Neural cell (in vitro differentiated cells): Measurements from ENCODE around the gene PIWIL1. TPM values are rescaled to one million over a fixed set of nuclear protein-coding genes. Genes with fewer than 3 reads are reported as not detected.

Experiments
- H2AFZ ChIP-seq: fragments of 200-600, 300-800 bp; sonication (generic), shearing (Covaris generic); 2 replicates; pipeline ENCODE4 v1.6.0; 2014; ENCODE audit warnings: low read depth, mild to moderate bottlenecking, antibody characterized with exemption, low read length, moderate library complexity
- H3F3A ChIP-seq: fragments of 200-600 bp; shearing (Covaris generic); 2 replicates; pipeline ENCODE4 v1.6.1; 2016; ENCODE audit warnings: mild to moderate bottlenecking, moderate library complexity, mixed read lengths, antibody characterized with exemption, low read length; ENCODE audit not compliant: insufficient read depth, poor library complexity, severe bottlenecking
- H3K27ac ChIP-seq: fragments of 200-600, 300-800 bp; sonication (generic), shearing (Covaris generic); 2 replicates; pipeline ENCODE4 v1.5.1; 2014; ENCODE audit warnings: mild to moderate bottlenecking, low read length, moderate library complexity
- H3K27me3 ChIP-seq: fragments of 300-800, 200-600 bp; sonication (generic), shearing (Covaris generic); 2 replicates; pipeline ENCODE4 v1.6.0; 2014; ENCODE audit warnings: mild to moderate bottlenecking, low read depth, low read length, moderate library complexity; ENCODE audit not compliant: insufficient read depth
- H3K36me3 ChIP-seq: fragments of 300-800, 200-600 bp; sonication (generic), shearing (Covaris generic); 2 replicates; pipeline ENCODE4 v1.5.1; 2014; ENCODE audit warnings: mild to moderate bottlenecking, antibody characterized with exemption, low read length, moderate library complexity; ENCODE audit not compliant: insufficient read depth
- H3K4me2 ChIP-seq: fragments of 300-800, 200-600 bp; sonication (generic), shearing (Covaris generic); 2 replicates; pipeline ENCODE4 v1.6.0; 2014; ENCODE audit warnings: mild to moderate bottlenecking, low read length
- H3K4me3 ChIP-seq: fragments of 300-800, 200-600 bp; sonication (generic), shearing (Covaris generic); 2 replicates; pipeline ENCODE4 v1.5.1; 2014; ENCODE audit warnings: mild to moderate bottlenecking, low read length, moderate library complexity
- H3K79me2 ChIP-seq: fragments of 200-600 bp; shearing (Covaris generic); replicated peaks from 2 replicates; pipeline ENCODE4 v1.6.0; 2014; ENCODE audit warnings: mild to moderate bottlenecking, low read length, moderate library complexity; ENCODE audit not compliant: insufficient read depth
- H3K9ac ChIP-seq: fragments of 300-800, 200-600 bp; sonication (generic), shearing (Covaris generic); 2 replicates; pipeline ENCODE4 v1.6.1; 2016; ENCODE audit warnings: mild to moderate bottlenecking, low read length, mixed read lengths
- H3K9me2 ChIP-seq: fragments of 200-600 bp; shearing (Covaris generic); 2 replicates; pipeline ENCODE4 v1.6.1; 2016; ENCODE audit warnings: mild to moderate bottlenecking, low read length, mixed read lengths; ENCODE audit not compliant: insufficient read depth
- H3K9me3 ChIP-seq: fragments of 200-600, 300-800 bp; sonication (generic), shearing (Covaris generic); 2 replicates; pipeline ENCODE4 v1.6.1; 2016; ENCODE audit warnings: mild to moderate bottlenecking, mixed run types, low read length, moderate library complexity, mixed read lengths
- H4K20me1 ChIP-seq: fragments of 200-600 bp; shearing (Covaris generic); 2 replicates; pipeline ENCODE4 v1.6.1; 2016; ENCODE audit warnings: mild to moderate bottlenecking, mixed run types; ENCODE audit not compliant: insufficient read depth
- CTCF ChIP-seq: fragments of 450-650 bp; IDR thresholded peaks from 2 replicates; pipeline ENCODE4 v1.5.1; 2014; ENCODE audit warnings: antibody characterized with exemption, mild to moderate bottlenecking, moderate library complexity; ENCODE audit not compliant: poor library complexity, severe bottlenecking
- EP300 ChIP-seq: fragments of 450-650 bp; conservative IDR thresholded peaks from 2 replicates; pipeline ENCODE4 v1.6.1; 2014; ENCODE audit warnings: antibody characterized with exemption, mild to moderate bottlenecking, moderate library complexity; ENCODE audit not compliant: poor library complexity, severe bottlenecking
- MXI1 ChIP-seq: fragments of 450-650 bp; conservative IDR thresholded peaks from 2 replicates; pipeline ENCODE4 v1.6.1; 2014; ENCODE audit warnings: antibody characterized with exemption, mild to moderate bottlenecking; ENCODE audit not compliant: poor library complexity, severe bottlenecking
- POLR2AphosphoS5 ChIP-seq: IDR thresholded peaks from 2 replicates; pipeline ENCODE4 v1.6.1; 2012
- REST ChIP-seq: IDR thresholded peaks from 2 replicates; pipeline ENCODE4 v1.6.1; 2012; ENCODE audit warnings: borderline replicate concordance
- SMC3 ChIP-seq: fragments of 450-650 bp; conservative IDR thresholded peaks from 2 replicates; pipeline ENCODE4 v1.6.1; 2014; ENCODE audit warnings: antibody characterized with exemption, mild to moderate bottlenecking, moderate library complexity; ENCODE audit not compliant: poor library complexity
- TAF1 ChIP-seq: IDR thresholded peaks from 2 replicates; pipeline ENCODE4 v1.6.1; 2012; ENCODE audit warnings: low read depth
- polyA plus RNA-seq: library from polyadenylated mRNA; depleted of rRNA; stranded (reverse); fragments of >200 nt; gene quantifications from 2 replicates; pipeline ENCODE4 v1.2.3, GENCODE V29; 2014

PIWIL1 gene
- polyA plus RNA-seq, 1 donor from 2014 or later, result not detected

- TF ChIP-seq TAF1 (no peak), EP300 (no peak)
- Histone ChIP-seq H3K9me2 (no peaks in the 10 kb centered on the region), H3K4me2 (no peak overlapping the region), H4K20me1 (no peaks in the 10 kb centered on the region), H3K27me3 (no peaks in the 10 kb centered on the region), H3F3A (no peaks in the 10 kb centered on the region), H3K36me3 (no peaks in the 10 kb centered on the region), H3K9ac (no peak overlapping the region), H3K9me3 (no peaks in the 10 kb centered on the region), H2AFZ (no peak overlapping the region), H3K27ac (no peak overlapping the region), H3K4me3 (no peak overlapping the region), H3K79me2 (no peaks in the 10 kb centered on the region)
Measured at GRCh38 chr12:130316251-130316650, 21.4 kb upstream of the PIWIL1 start.

GRCh38 chr12:130320536-130320935 is 17.2 kb upstream of the PIWIL1 start:
- no peak overlapping the region for H2AFZ ChIP-seq
- no peaks in the 10 kb centered on the region for H3K36me3 ChIP-seq
- H3K4me3 ChIP-seq, result no peak overlapping the region
- no peaks in the 10 kb centered on the region for H3F3A ChIP-seq
- no peaks in the 10 kb centered on the region for H3K9me2 ChIP-seq
- no peaks in the 10 kb centered on the region for H3K79me2 ChIP-seq
- H3K9me3 ChIP-seq, result no peaks in the 10 kb centered on the region
- TF ChIP-seq SMC3 (no peak), EP300 (no peak), CTCF (no peak)
- no peaks in the 10 kb centered on the region for H3K27me3 ChIP-seq
- no peak overlapping the region for H3K9ac ChIP-seq
- H3K4me2 ChIP-seq, result no peak overlapping the region
- H4K20me1 ChIP-seq, result no peaks in the 10 kb centered on the region
- no peak overlapping the region for H3K27ac ChIP-seq

GRCh38 chr12:130322263-130322662 is 15.4 kb upstream of the PIWIL1 start:
- H3K36me3 ChIP-seq, result no peaks in the 10 kb centered on the region
- no peaks in the 10 kb centered on the region for H3F3A ChIP-seq
- H4K20me1 ChIP-seq, result no peaks in the 10 kb centered on the region
- TF ChIP-seq SMC3 (no peak), POLR2AphosphoS5 (no peak), MXI1 (no peak), REST (no peak)
- H3K4me3 ChIP-seq, result no peak overlapping the region
- no peaks in the 10 kb centered on the region for H3K27me3 ChIP-seq
- no peaks in the 10 kb centered on the region for H3K9me3 ChIP-seq
- H2AFZ ChIP-seq, result no peak overlapping the region
- no peaks in the 10 kb centered on the region for H3K79me2 ChIP-seq
- no peaks in the 10 kb centered on the region for H3K9me2 ChIP-seq
- no peak overlapping the region for H3K9ac ChIP-seq
- no peak overlapping the region for H3K27ac ChIP-seq
- no peak overlapping the region for H3K4me2 ChIP-seq
